HG03442 (cell line): ENCODE data around the gene JMJD4.
A peak's percentile ranks its signal among the peaks of the same experiment; 100 is the strongest.

Source experiments
- ATAC-seq: cut with Tn5 transposase; IDR thresholded peaks from one replicate; pipeline ENCODE4 v1.9.1; 2021; ENCODE audit warnings: mild to moderate bottlenecking, moderate library complexity; ENCODE audit not compliant: unreplicated experiment

The JMJD4 gene

GRCh38 chr1:227734856-227735538 lies at the start of gene JMJD4, which contains the start of gene SNAP47:
TSS of gene JMJD4 (minus strand) at chr1:227735302. CDS start at chr1:227735273, 29 bp downstream.
TSS of gene SNAP47 (plus strand) at chr1:227735435. CDS start at chr1:227747737, 12,302 bp downstream.
- ATAC-seq = peak; percentile 92

DNA sequence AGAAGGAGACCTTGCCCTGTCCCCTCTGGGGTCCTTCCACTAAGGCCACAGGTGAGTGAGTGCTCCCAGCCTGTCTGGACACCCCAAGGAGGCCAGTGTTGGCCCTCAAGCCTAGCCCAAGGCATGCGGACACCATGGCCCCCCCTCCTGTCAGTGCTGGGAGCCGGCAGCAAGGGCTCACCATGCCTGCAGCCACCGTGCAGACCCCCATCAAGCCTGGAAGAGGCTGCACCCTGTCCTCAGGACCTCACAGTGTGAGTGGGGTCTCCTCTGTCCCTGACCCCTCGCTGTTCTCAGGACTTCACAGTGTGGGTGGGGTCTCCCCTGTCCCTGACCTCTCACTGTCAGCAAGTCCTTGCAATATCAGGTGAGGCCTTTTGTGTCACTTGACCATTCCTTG lies 47.1 kb upstream of the JMJD4 start:
- ATAC-seq = no peak

DNA sequence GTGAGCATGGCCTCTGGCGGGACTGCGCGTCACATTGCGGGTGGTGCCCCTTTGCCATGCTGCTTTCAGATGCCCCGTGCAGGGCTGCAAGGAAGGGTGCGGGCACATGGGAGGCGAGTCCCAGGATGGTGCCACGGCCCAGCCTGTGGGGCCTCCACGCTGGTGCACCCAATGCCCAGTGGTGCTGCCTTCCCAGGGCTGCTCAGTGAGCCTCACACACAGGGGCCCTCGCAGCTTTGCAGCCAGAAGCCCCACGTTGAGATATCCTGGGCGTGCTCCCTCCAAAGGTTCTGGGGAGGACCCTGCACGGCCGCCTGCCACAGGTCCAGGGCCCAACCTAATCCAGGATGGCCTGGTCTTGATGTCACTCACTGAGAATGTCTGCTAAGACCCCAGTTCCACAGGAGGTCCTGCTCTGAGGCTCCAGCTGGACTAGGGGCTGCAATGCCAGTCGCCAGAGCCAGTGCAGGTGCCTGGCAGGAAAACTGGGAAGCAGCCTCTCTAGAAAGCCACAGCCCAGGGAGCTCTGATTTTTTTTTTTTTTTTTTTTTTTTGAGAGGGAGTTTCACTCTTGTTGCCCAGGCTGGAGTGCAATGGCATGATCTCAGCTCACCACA lies 46.3 kb upstream of the JMJD4 start:
- ATAC-seq = no peak

- no peak for ATAC-seq
These were observed 45.3 kb upstream of the JMJD4 start for GRCh38 chr1:227780101-227781044.

GRCh38 chr1:227779685-227780084 lies 44.6 kb upstream of the JMJD4 start:
- no peak for ATAC-seq

- no peak for ATAC-seq
These were observed 43.9 kb upstream of the JMJD4 start for GRCh38 chr1:227779021-227779441.

GRCh38 chr1:227778401-227778947 lies 43.4 kb upstream of the JMJD4 start:
- no peak for ATAC-seq

- ATAC-seq = no peak
These were observed 42.5 kb upstream of the JMJD4 start for GRCh38 chr1:227777646-227778045.

DNA sequence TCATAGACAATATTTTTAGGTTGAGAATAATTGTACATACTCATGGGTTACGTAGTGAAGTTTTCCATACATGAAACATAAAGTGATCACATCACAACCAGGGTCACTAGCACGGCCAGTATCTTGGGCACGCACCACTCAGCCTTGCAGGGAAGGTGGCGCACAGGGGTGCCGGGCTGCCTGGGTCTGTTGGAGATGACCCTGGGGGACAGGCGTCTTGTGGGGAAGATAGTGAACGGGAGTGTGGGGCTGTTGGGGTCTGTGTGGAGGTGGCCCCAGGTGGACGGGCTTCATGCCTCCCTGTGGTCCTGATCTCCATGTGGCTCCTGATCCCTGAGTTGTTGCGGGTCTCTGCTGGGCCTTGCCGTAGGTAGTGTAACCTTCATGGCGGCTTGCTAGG lies 42.1 kb upstream of the JMJD4 start:
- ATAC-seq = no peak

- ATAC-seq = no peak
These were observed 41.2 kb upstream of the JMJD4 start for GRCh38 chr1:227776331-227776771.

GRCh38 chr1:227775841-227776240 lies 40.7 kb upstream of the JMJD4 start:
- ATAC-seq = no peak

- ATAC-seq = no peak
These were observed 39.9 kb upstream of the JMJD4 start for GRCh38 chr1:227774821-227775661.

DNA sequence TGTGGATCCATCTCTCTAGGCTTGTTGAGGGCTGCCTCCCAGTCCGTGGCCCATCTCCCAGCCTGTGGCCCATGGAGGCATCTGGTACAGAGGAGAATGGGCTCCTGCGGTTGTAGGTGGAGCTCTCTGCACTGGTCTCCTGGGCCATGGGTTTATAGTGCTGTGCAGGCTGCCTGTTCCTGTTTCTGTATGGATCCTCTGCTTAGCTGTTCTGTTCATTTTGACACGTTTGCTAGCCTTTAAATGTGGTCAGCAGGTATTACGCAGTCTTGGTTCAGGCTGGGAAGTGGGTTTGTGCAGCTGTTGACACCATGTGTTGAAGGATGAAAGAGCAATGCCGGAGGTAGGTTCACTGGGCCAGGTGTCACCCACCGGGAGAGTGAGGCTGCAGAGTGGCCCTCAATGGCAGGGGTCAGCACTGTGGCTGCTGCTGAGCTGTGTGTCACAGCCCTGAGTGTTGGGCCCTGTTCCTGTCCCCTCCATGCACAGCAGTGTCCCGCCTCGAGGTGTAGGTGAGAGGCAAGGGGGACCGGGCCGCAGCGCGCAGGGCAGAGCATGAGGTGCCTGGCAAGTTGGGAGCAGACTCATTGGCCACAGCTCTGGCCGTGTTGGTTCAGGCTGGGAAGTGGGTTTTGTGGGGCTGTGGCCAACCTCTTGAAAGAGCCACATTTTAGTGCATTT lies 39.1 kb upstream of the JMJD4 start:
- no peak for ATAC-seq

- ATAC-seq = no peak
These were observed 38.5 kb upstream of the JMJD4 start for GRCh38 chr1:227773558-227773957.

GRCh38 chr1:227771771-227772170 lies 36.7 kb upstream of the JMJD4 start:
- ATAC-seq = no peak

GRCh38 chr1:227771326-227771725 lies 36.2 kb upstream of the JMJD4 start:
- ATAC-seq = no peak

DNA sequence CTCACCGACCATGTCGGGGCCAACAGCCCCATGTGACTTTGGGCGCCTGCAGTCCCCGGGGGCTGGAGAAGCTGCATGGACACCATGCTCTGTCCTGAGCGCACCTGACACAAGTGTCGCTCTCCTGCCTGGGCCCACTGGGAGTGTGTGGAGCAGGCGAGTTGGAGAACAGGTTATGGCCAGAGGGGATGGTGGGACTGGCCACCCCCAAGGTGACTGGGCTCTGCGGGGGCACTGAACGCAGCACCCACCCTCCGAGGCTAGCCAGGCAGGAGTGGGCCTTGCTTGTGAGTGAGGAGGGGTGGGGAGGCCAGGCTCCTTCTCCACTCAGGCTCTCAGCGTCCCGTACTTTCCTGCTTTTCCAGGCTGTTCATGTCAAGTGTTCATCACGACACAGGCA lies 35.7 kb upstream of the JMJD4 start:
- no peak for ATAC-seq

DNA sequence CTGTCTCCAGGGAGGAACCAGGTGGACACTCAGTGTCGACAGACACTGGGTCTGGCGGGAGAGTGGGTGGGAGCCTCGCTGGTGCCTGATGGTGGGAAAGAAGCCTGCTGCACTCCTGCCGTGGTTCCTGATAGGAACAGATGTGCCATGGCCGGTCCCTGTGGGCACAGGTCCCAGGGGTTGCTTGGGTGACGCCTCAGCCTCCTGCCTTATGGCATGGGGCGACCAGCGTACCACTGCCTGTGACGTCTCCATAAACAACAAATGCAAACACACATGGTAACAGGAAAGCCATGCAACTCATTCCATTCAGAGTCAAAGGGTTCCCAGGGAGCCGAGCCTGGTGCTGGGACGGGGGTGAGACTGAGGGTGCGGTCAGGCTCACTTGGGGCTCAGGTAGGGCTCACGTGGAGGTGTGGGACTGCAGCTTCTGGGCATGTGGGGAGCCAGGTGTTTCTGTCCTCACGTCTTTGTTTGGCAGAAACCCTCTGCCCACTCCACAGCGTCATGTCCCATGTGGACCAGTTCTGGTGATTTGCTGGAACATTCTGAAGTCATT lies 34.9 kb upstream of the JMJD4 start:
- ATAC-seq = no peak
